Measurements from ENCODE around the gene PECR. TPM values are rescaled to one million over a fixed set of nuclear protein-coding genes. Genes with fewer than 3 reads are reported as not detected.

PECR gene
- total RNA-seq, 1 donor from 2014 or later, result 6.6 TPM

DNA sequence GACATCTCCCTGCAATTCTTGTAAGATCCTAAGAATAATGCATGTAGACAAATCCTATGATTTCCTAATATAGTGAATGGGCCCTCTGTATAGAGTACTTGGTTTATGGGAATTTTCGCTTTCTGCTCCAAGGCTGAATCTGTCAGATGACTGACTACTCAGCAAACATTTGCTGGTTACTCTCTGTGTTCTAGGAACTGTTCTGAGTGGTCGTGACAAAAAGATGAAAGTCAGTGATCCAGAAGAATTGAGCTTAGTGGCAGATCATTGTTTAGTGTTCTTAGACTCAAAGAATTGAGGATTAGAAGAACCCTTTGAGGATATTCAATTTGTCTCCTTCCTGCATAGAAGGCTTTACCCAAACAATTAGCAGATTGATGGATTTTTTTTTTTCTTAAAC is 37.5 kb upstream of the PECR start:
- Mint-ChIP-seq H3K36me3 (ENCODE audit: low read depth) (peaks cover 46% of the 10 kb centered on the region), H3K27ac (ENCODE audit: unreplicated experiment) (peak overlapping the region; percentile 1), H3K4me1 (ENCODE audit: low read depth) (peaks cover 41% of the 10 kb centered on the region), H3K9me3 (ENCODE audit: low read depth) (no peaks in the 10 kb centered on the region), H3K27me3 (ENCODE audit: low read depth) (no peaks in the 10 kb centered on the region), H3K4me3 (ENCODE audit: unreplicated experiment) (no peak overlapping the region)
- DNase-seq (ENCODE audit: low spot score), result no peak
- TF ChIP-seq CTCF (IDR thresholded peaks at IDR 0.05), result no peak

- Mint-ChIP-seq H3K4me1 (ENCODE audit: low read depth) (peaks cover 40% of the 10 kb centered on the region), H3K4me3 (ENCODE audit: unreplicated experiment) (no peak overlapping the region), H3K27me3 (ENCODE audit: low read depth) (no peaks in the 10 kb centered on the region), H3K27ac (ENCODE audit: unreplicated experiment) (peak overlapping the region; percentile 32), H3K9me3 (ENCODE audit: low read depth) (no peaks in the 10 kb centered on the region), H3K36me3 (ENCODE audit: low read depth) (peaks cover 45% of the 10 kb centered on the region)
- no peak for TF ChIP-seq CTCF (IDR thresholded peaks at IDR 0.05)
- DNase-seq (ENCODE audit: low spot score), result no peak
Observed at GRCh38 chr2:216118474-216118873, 36.9 kb upstream of the PECR start.

DNA sequence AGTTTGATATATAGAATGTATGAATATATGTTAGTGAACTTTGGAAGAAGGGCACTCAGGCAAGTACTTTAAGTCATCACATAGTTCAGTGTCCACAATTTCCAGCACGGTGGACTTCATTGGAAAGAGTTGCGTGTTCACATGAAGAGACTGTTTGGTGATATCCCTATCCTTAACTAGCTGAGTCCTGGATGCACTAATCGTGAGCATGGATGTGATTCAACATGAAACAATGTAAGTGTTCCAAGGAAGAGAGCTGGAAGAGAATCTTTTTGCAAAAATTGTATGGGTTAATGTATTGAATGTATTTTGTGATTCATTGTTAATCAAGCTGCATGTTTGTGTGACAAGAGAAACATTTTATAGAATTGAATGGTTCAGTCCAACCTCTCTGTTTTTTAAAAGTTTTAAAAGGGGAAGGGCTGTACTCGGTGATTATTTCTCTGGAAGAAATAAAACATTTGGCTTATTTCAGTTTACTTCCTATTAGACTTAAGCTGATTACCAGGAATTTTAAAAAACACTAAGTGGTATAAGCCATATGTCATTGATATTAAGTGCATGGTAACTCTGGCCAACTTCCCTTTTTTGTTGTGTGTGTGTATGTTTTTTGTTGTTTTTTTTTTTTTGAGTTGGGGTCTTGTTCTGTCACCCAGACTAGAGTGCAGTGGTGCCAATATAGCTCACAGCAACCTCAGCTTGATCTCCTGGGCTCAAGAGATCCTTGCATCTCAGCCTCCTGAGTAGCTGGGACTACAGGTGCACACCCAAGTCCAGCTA is 36.1 kb upstream of the PECR start:
- TF ChIP-seq CTCF (IDR thresholded peaks at IDR 0.05), result no peak
- Mint-ChIP-seq H3K9me3 (ENCODE audit: low read depth) (no peaks in the 10 kb centered on the region), H3K27ac (ENCODE audit: unreplicated experiment) (peak overlapping the region; percentile 32), H3K4me3 (ENCODE audit: unreplicated experiment) (no peak overlapping the region), H3K36me3 (ENCODE audit: low read depth) (peaks cover 48% of the 10 kb centered on the region), H3K27me3 (ENCODE audit: low read depth) (no peaks in the 10 kb centered on the region), H3K4me1 (ENCODE audit: low read depth) (peaks cover 40% of the 10 kb centered on the region)
- DNase-seq (ENCODE audit: low spot score), result no peak

DNA sequence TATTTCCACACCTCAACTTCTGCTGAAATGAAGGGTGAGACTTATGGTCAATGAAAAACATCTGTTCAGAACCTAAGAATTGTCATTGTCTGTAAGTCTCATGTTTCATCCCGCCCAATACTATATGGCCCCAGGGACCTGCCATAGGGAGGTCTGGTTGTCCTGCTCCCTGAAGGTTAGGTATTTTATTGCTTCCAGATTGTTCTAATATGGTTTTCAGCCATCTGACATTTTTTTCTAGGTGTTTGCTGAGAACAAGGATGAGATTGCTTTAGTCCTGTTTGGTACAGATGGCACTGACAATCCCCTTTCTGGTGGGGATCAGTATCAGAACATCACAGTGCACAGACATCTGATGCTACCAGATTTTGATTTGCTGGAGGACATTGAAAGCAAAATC is 34.8 kb upstream of the PECR start:
- TF ChIP-seq CTCF (IDR thresholded peaks at IDR 0.05), result no peak
- no peak for DNase-seq (ENCODE audit: low spot score)
- no peak overlapping the region for H3K4me3 Mint-ChIP-seq (ENCODE audit: unreplicated experiment)
- peaks cover 40% of the 10 kb centered on the region for H3K36me3 Mint-ChIP-seq (ENCODE audit: low read depth)
- no peaks in the 10 kb centered on the region for H3K27me3 Mint-ChIP-seq (ENCODE audit: low read depth)
- H3K4me1 Mint-ChIP-seq (ENCODE audit: low read depth), result peaks cover 47% of the 10 kb centered on the region
- H3K27ac Mint-ChIP-seq (ENCODE audit: unreplicated experiment), result no peak overlapping the region
- no peaks in the 10 kb centered on the region for H3K9me3 Mint-ChIP-seq (ENCODE audit: low read depth)

DNA sequence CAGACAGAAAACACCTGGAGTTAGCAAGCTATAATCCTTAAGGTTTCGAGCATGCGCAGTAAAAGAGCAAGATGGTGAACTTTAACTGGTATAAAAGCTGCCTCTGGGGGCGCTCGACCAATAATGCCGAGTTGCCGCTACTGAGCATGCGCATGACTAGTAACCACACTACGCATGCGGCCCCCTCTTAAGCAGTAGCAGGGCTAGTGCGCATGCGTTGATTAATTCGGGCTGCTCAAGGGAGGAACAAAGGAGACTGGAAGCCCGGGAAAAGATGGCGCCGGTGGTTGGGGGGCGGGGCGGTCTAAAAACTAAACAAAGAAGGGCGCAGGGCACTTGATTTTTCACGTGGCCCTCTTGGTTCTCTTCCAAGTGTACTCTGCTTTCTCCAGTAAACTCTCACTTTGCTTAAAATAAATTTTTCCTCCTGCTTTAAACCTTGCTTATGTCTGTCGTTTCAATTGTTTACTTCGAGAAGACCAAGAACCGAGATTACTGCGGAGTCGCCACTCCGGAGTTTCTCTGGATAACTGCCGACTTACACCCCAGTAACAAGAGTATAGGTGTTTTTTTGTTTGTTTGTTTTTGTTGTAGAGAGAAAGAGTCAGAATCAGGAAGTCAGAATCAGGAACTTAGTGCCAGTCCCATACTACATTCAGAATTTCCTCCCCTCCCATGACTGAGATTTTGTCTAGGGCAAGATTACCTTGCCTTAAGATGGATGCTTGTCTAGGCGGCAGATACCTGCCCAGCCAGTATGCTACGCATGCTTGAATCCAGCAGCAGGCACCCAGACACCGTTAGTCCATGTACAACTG is 33.3 kb upstream of the PECR start:
- Mint-ChIP-seq H3K36me3 (ENCODE audit: low read depth) (peaks cover 39% of the 10 kb centered on the region), H3K4me1 (ENCODE audit: low read depth) (peaks cover 61% of the 10 kb centered on the region), H3K9me3 (ENCODE audit: low read depth) (no peaks in the 10 kb centered on the region), H3K27me3 (ENCODE audit: low read depth) (no peaks in the 10 kb centered on the region), H3K27ac (ENCODE audit: unreplicated experiment) (peak overlapping the region; percentile 99), H3K4me3 (ENCODE audit: unreplicated experiment) (peak overlapping the region; percentile 81)
- peak; percentile 98 for DNase-seq (ENCODE audit: low spot score)
- peak; percentile 91 for TF ChIP-seq CTCF (IDR thresholded peaks at IDR 0.05)

Data from chondrocyte (in vitro differentiated cells).